Measurements from ENCODE around the gene CDH4.

CDH4 gene

DNA sequence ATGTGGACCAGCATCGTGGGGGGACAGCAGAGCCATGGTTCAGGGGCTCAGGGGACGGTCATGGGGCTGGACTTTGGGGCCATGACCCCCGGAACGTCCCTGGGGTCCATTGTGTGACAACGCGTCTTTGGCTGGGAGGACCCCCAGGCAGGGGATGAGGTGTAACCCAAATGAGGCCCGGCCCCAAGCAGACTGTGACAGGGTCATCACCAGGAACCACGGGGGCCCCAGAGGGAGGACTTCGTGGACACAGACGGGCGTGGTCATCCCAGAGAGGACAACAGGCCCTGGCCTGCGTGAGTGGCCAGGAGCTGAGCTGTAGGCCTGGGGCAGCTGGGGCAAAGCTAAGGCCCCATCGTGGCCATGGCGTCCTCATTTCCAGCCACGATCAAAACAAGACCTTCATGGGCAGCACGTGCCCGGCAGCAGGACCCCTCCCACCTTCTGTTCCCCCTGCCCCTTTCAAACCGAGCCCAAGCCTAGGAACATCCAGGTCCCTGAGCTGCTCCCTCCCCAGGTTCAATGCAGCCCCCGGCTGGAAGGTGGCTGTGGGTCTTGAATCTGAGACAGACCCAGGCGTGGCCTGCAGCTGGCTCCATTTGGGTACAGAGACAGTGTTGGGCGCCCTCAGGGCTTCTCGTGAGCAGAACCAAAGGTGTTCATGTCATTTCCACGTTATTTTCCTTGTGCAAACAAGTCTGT, 625.9 kb downstream of the CDH4 start:
- H3K27me3 ChIP-seq (ENCODE audit: insufficient read depth, poor library complexity, severe bottlenecking): peaks cover under 1% of the 10 kb centered on the region

DNA sequence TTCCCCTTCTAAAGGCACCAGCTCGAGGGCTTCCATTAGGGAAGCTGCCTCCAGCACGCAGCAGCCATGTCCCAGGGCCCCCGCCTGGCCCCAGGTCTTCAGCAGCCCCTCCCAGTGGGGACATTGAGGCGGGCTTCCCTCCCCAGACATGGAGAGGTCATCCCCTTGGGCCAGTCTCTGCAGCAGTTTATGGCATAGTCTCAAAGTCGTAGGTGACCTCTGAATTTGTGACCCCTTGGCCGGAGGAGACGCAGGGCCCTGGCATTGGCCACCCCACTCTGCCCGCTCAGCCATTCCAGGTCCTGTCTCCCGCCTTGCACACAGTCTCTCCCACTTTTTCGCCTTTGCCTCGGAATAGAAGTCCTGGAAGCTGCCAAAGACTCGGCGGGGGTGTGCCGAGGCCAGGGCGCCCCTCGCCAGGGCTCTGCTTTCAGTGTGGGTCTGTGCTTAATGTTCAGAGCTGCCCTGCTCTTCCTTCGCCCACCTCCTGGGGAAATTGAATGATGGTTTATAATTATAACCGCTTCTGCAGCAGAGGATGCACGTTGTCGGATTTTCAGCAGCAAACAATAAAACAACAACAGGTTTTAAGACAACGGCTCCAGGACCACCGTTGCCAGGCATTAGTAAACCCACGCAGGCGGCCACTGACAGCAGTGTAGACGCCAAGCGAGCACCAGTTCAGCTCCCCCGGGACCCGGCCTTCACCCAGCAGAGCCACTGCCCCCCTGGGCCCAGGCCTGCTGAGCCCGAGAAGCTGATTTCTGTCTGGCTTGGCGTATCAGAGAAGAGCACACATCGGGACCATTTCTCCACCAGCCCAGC, 626.6 kb downstream of the CDH4 start:
- no peak overlapping the region for H3K4me3 ChIP-seq (replicated peaks; ENCODE audit: insufficient read depth, low read length)
- H3K27me3 ChIP-seq (ENCODE audit: insufficient read depth, poor library complexity, severe bottlenecking): peaks cover 3% of the 10 kb centered on the region
- no peak for DNase-seq (ENCODE audit: low read depth in 1 of 2, low spot score in 1 of 2)
- H3K27ac ChIP-seq (replicated peaks): no peak overlapping the region
- TF ChIP-seq, protein P1, sequence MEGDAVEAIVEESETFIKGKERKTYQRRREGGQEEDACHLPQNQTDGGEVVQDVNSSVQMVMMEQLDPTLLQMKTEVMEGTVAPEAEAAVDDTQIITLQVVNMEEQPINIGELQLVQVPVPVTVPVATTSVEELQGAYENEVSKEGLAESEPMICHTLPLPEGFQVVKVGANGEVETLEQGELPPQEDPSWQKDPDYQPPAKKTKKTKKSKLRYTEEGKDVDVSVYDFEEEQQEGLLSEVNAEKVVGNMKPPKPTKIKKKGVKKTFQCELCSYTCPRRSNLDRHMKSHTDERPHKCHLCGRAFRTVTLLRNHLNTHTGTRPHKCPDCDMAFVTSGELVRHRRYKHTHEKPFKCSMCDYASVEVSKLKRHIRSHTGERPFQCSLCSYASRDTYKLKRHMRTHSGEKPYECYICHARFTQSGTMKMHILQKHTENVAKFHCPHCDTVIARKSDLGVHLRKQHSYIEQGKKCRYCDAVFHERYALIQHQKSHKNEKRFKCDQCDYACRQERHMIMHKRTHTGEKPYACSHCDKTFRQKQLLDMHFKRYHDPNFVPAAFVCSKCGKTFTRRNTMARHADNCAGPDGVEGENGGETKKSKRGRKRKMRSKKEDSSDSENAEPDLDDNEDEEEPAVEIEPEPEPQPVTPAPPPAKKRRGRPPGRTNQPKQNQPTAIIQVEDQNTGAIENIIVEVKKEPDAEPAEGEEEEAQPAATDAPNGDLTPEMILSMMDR (IDR thresholded peaks at IDR 0.05; ENCODE audit: insufficient read depth, low read length): no peak
- no peak for TF ChIP-seq POLR2AphosphoS5 (IDR thresholded peaks at IDR 0.05; ENCODE audit: low read depth)
- TF ChIP-seq, protein P2, sequence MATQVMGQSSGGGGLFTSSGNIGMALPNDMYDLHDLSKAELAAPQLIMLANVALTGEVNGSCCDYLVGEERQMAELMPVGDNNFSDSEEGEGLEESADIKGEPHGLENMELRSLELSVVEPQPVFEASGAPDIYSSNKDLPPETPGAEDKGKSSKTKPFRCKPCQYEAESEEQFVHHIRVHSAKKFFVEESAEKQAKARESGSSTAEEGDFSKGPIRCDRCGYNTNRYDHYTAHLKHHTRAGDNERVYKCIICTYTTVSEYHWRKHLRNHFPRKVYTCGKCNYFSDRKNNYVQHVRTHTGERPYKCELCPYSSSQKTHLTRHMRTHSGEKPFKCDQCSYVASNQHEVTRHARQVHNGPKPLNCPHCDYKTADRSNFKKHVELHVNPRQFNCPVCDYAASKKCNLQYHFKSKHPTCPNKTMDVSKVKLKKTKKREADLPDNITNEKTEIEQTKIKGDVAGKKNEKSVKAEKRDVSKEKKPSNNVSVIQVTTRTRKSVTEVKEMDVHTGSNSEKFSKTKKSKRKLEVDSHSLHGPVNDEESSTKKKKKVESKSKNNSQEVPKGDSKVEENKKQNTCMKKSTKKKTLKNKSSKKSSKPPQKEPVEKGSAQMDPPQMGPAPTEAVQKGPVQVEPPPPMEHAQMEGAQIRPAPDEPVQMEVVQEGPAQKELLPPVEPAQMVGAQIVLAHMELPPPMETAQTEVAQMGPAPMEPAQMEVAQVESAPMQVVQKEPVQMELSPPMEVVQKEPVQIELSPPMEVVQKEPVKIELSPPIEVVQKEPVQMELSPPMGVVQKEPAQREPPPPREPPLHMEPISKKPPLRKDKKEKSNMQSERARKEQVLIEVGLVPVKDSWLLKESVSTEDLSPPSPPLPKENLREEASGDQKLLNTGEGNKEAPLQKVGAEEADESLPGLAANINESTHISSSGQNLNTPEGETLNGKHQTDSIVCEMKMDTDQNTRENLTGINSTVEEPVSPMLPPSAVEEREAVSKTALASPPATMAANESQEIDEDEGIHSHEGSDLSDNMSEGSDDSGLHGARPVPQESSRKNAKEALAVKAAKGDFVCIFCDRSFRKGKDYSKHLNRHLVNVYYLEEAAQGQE (IDR thresholded peaks at IDR 0.05; ENCODE audit: insufficient replicate concordance, low read depth): no peak
- no peak for TF ChIP-seq SPI1 (IDR thresholded peaks at IDR 0.05; ENCODE audit: borderline replicate concordance, low read depth)
- TF ChIP-seq GABPA (IDR thresholded peaks at IDR 0.05; ENCODE audit: low read depth): no peak

More for the DNA sequence above, 625.9 kb downstream of the CDH4 start:
- no peak for DNase-seq (ENCODE audit: low read depth in 1 of 2, low spot score in 1 of 2)
- TF ChIP-seq POLR2AphosphoS5 (IDR thresholded peaks at IDR 0.05; ENCODE audit: low read depth): no peak
- TF ChIP-seq, protein P1 (IDR thresholded peaks at IDR 0.05; ENCODE audit: insufficient read depth, low read length): no peak
- no peak for TF ChIP-seq GABPA (IDR thresholded peaks at IDR 0.05; ENCODE audit: low read depth)
- TF ChIP-seq, protein P2 (IDR thresholded peaks at IDR 0.05; ENCODE audit: insufficient replicate concordance, low read depth): no peak
- TF ChIP-seq SPI1 (IDR thresholded peaks at IDR 0.05; ENCODE audit: borderline replicate concordance, low read depth): no peak
- no peak overlapping the region for H3K27ac ChIP-seq (replicated peaks)
- H3K4me3 ChIP-seq (replicated peaks; ENCODE audit: insufficient read depth, low read length): no peak overlapping the region

DNA sequence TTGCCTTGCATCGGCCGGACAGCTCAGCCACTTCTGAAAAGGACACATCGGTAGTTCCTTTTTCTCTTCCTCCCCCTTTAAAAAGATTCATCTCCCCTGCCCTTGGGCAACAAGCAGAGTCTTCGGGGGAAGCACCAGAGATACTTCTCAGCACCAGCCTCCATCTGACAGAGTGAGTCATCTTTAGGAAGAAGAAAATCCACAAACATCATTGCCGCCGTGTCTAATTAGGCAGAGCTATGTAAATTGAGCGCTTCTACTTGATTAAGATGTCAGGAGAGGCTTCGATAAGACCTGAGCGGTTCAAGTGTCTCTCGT, 627.2 kb downstream of the CDH4 start:
- TF ChIP-seq SPI1 (IDR thresholded peaks at IDR 0.05; ENCODE audit: borderline replicate concordance, low read depth) (no peak), POLR2AphosphoS5 (IDR thresholded peaks at IDR 0.05; ENCODE audit: low read depth) (no peak), GABPA (IDR thresholded peaks at IDR 0.05; ENCODE audit: low read depth) (no peak)
- TF ChIP-seq, protein P1 (IDR thresholded peaks at IDR 0.05; ENCODE audit: insufficient read depth, low read length): no peak
- TF ChIP-seq, protein P2 (IDR thresholded peaks at IDR 0.05; ENCODE audit: insufficient replicate concordance, low read depth): no peak
- Histone ChIP-seq H3K27me3 (ENCODE audit: insufficient read depth, poor library complexity, severe bottlenecking) (peaks cover 3% of the 10 kb centered on the region), H3K27ac (replicated peaks) (no peak overlapping the region), H3K4me3 (replicated peaks; ENCODE audit: insufficient read depth, low read length) (no peak overlapping the region)
- DNase-seq (ENCODE audit: low read depth in 1 of 2, low spot score in 1 of 2): no peak
